ENCODE results near the gene KCNIP2. TPM values are rescaled to one million over a fixed set of nuclear protein-coding genes. Genes with fewer than 3 reads are reported as not detected.

KCNIP2 gene
- total RNA-seq, 1 donor from 2014 or later: 4.2 TPM

DNA sequence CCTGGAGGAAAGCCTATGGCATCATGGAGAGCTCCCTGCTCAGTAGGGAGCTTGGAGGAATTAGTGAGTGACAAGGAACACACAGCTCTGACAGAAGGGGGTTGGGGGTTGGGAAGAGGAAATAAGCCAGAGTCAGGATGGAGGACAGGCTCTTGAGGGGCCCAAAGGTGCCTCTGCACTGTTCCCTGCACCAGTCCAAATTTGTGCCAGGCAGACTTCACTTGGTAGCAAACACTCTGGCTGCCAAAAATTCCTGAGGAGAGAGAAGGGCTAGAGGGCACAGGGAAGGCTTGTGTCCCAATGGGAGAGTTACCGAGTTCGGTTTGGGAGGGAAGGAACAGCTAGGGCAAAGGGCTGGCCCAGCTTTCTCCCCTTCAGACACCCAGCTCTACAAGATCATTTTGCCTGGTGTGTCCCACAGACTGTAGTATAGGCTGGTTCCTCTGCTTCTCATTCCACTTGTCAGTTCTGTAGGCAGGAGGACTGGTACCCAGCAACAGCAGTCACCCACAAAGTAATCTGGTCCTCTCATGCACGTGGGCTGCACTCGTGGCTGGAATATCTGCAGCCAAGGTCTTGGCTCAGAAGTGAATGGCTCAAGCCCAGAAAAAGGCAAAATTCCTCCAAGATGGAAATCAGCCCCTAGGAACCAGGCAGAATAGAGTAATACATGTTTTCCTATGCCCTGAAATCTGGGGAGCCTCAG is 8.0 kb upstream of the KCNIP2 start:
- intact Hi-C loops (cut with micrococcal nuclease): no loop called here

DNA sequence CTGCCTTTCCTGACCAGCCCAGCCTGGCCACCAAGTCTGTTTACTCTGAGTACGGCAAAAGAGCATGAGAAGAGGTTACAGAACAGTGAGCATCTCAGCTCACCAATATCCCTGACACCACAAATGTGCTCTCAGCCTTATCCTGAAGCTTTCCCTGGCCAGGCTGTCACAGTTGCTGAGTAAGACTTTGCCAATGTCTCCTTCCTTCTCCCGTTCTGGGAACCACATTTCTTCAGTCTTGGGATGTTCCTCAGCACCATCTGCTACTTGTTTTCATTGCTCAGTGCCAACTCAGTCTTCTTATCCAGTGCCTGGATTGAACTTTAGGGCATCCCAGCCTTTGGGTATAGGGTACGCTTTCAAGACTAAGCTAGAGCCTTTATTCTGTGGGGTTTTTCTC is 7.1 kb upstream of the KCNIP2 start:
- intact Hi-C loops (cut with micrococcal nuclease): no loop called here

DNA sequence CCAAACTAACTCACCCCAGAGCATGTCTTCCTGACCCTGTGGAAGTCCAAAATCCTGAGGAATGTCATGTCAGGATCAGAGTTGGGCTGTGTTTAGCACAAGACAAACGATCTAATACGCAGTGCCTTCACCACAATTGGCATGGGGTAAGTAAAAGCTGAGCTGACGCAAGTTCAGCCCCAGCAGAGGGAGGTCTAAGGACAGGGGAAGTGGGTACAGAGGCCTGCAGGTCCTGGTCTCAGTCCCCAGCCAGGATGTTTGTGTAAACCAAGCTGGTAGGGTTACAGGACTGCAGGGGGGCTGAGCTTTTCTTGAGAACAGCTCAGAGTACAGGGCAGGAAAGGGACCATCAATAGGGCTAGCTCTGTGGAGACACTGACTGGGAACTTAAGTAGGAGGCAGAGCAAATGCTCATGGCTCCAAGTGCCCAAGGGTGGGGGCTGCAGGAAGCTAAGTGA is 5.3 kb upstream of the KCNIP2 start:
- intact Hi-C loops (cut with micrococcal nuclease): no loop called here

DNA sequence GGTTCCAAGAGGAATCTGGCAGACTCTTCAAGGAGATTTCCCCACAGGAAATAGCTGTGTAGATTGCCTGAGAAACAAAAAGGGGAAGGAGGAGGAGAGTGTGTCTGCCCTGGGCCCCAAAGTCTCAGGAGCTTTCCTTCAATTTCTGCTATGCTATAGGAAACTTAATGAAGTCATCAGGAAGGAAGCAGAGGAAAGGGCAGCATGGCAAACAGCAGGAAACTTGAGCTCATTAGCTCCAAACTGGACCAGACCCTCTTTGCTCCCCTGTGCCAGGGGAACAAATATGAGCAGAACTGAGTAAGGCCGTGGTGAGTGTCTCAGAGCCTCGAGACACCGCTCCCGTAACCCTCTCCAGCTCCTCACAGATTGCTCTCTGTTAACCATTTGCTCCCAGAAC is 4.8 kb upstream of the KCNIP2 start:
- intact Hi-C loops (cut with micrococcal nuclease): no loop called here

DNA sequence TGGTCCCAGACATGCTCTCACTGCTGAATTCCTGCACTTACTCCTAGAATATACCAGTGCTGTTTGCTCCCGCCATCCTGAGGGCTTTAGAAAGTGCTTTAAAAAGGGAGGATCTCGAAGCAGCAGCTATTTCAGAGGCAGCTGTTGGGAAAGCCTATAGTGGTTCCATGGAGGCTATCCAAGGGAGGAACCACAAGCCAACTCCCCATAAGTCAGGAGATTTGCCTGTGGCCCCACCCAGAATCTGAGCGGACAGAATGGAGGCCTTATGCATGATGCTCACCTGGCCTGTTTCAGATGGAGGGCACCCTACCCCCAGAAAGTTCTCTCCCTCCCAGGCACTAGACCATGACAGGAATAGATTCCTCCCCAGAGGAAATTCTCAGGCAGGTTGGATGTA is 2.3 kb upstream of the KCNIP2 start:
- intact Hi-C loops (cut with micrococcal nuclease): no loop called here

DNA sequence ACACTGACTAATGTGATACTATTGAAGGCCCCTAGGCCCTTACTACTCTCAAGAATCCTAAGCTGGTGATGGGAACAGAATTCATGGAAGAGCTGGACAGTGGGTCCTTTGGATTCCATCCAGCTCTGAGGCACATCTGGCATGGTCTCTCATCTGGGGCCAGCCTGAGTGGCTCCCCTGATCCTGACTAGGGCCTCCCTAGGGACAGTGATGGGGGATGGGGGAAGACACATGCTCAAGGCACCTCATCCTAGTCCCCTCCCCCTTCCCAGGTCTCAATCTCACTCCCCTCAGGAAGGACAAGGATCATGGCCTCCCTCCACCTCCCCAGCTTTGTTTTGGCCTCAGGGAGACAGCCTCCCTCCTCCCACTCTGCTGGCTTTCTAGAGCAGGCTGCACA is 1.8 kb downstream of the KCNIP2 start:
- intact Hi-C loops (cut with micrococcal nuclease): loop anchor here (2.0 kb wide), 1 partner anchor 47 kb away; no protein-coding TSS in a partner anchor

DNA sequence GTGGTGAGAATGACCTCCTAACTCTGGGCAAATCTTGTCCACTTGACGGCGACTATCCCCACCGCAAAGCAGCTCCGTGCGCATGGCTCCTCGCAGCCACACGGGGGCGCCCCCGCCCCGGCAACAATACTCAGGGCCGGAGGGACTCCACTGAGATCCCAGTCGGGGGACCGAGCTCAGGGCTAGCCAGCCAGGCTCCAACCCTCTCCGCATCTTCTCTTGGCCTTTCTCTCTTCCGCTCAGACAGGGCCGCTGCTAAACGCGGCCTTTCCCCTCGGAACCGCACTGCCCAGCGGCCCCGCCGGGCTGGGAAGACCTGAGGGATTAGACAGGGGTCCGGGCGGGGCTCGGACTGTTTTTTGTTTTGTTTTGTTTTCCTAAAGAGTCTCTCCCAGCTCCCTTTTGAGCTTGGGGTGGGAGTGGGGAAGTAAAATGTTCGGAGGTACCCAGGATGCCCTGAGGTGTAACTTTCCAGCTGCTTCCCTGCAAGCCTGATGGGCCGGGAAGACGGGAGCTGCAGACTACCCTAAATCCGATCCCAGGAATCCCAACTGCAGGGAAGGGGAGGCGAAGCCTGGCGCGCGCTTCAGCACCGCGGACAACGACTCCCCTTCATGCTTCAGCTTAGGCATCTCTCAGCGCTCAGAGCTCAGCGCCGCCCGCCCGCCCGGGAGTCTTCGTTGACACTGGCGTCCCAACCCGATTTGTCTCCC is 2.7 kb downstream of the KCNIP2 start:
- intact Hi-C loops (cut with micrococcal nuclease): loop anchor here (1.0 to 2.0 kb wide), 3 partner anchors 48 to 232 kb away; no protein-coding TSS in a partner anchor

DNA sequence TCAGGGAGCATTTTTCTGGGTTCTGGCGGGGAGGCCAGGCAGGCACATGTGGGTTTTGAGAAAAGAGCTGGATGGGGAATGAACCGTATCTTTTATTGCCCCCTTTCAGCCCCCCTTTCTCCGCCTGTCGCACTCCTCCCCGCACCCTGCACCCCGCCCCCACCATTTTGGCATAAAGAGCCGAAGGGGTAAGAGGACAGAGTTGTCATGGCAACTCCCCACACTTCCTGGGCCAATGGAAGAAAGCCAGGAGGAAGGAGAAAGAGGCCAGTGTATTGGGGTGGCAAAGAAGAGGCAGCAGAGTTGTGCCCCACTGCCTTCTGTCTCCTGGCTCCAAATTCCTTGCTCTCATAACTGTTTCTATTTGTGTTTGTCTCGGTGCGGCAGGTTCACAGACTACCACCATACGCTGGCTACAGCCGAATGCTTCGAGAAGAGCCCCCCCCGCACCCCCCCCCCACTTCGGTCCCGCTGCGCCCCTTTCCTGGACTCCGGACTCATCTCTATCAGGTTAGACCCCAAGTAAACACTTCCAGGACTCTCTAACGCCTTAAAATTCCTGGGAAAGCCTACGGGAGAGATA is 3.4 kb downstream of the KCNIP2 start:
- intact Hi-C loops (cut with micrococcal nuclease): loop anchor here (1.0 to 2.0 kb wide), 3 partner anchors 49 to 233 kb away; no protein-coding TSS in a partner anchor

DNA sequence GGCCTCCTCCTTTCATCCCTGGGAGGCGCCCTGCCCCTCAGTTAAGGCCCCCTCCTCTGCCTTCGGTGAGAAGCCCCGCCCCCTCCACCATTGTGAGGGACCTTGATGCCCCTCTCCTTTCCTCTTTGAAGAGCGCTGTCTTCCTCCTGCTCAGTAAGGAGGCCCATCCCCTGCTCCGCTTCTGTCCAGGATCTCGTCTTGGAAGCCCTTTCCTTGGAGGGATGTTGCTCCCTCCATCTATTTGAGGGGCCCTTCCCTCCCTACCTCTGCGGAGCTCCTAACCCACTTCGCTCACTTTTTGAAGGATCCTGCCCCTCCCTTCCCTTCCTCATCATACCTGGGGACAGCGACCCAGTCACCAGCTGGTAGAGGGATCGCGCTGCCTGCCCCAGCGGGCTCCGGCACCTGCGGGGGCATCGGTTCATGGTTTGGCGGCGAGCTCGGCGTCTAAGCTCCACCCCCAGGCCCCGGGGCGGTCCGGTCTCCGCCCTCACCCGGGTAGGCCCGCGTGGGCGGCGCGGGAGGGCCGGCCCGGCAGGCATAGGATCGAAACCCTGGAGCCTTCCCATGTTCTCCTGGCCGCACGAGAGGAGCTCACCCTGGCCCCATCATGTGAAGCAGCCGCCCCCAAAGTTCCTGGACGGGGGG is 4.1 kb downstream of the KCNIP2 start:
- intact Hi-C loops (cut with micrococcal nuclease): loop anchor here (1.0 to 10.0 kb wide), 4 partner anchors 49 to 555 kb away; partner anchors contain the start of gene NFKB2

DNA sequence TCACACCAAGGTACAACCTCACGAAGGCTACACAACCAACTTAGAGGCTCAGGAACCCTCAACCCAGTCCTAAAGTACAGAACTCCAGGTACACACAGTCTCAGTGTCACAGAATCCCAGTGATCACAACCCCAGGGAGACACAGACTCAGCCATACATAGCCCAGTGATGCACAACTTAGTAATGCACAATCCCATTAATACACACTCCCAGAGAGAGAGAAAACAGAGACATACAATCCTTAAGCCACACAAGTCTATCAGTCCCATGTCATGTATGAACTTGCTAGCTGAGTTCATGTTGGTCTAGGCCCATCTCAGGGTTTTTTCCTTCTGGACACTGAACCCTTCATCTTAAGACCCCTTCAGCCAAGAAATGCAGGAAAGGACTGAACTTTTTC is 4.6 kb downstream of the KCNIP2 start:
- intact Hi-C loops (cut with micrococcal nuclease): loop anchor here (10.0 kb wide), 1 partner anchor 556 kb away; the partner anchor contains the start of gene NFKB2

DNA sequence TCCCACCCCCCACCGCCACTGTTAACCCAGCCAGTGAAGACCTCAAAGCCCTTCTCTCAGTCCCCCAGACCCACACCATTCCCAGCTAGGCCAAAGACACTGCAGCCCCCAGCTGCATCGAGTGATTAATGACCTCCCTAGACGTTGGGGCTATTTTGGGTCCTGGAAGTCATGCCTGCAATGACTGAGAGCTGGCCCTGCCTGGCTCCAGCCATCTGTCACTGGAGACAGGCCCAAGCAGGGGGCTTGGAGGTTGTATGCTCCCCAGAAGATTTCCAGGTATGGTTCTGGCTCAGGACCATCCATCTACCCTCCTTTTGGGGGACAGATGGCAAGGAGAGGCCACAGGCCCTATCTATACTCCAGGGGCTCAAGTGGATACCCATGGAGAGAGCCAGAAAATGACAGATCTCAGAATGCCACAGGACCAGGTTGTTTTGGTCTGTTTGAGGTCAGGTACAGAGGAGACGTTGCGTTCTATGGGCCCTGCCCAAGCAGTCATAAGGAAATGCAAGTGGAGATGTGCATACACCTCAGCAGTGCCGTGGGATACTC is 5.1 kb downstream of the KCNIP2 start:
- intact Hi-C loops (cut with micrococcal nuclease): loop anchor here (10.0 kb wide), 1 partner anchor 556 kb away; the partner anchor contains the start of gene NFKB2

DNA sequence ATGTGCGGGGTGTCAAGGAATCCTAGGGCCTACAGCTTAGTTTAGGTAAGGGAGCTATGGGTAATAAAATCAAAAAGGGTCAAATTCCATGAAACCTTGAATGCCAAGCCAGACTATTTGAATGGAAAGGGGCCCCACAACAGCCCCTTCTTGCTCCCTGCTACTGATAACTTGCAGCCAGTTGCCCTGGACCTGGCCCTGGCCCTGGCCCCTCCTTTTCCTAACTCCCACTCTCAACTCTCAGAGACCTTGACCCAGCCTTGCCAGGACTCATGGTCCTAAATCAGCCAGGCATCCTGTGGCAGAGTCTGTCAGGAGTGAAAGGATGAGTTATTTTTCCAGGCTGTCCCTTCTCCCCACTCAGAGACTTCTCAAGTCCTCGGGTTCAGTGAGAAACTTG is 5.9 kb downstream of the KCNIP2 start:
- intact Hi-C loops (cut with micrococcal nuclease): loop anchor here (10.0 kb wide), 1 partner anchor 557 kb away; the partner anchor contains the start of gene NFKB2

DNA sequence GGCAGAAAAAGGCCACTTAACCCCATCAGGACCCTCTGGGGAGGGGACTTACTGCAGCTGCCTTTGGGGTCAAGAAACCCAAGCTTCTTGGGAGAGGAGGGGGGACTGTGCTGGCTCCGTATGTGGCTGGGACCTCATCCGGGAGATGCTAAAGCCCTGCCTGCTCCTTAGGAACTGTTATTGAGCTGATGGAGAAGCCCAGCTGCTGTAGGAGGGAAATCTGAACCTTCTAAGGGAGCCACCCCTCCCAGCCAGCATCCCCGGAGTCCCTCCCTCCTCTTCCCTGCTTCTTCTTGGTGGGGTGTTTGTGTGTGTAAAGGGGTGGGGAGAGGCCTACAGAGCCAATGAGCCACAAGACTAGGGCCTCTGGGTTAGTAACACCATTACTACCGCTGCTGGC is 8.2 kb downstream of the KCNIP2 start:
- intact Hi-C loops (cut with micrococcal nuclease): loop anchor here (10.0 kb wide), 1 partner anchor 559 kb away; the partner anchor contains the start of gene NFKB2

DNA sequence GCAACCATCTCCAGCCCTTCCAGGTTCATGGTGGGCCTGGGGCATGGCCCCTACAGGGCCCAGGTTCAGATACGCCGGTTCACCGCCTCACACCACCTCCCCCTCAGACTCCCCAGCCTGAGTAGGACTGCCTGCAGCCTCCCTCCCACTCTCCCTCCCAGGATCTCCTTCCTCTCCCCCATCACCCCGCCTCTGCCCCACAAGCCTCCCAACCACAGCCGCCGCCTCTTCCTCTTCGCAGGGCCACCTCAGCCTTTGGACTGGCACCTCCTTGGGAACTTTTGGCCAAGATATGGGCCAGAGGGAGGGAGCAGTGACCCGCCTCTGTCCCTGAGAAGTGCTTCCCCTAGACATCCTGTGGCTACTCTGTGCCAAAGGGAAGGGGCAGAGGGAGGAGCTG is 9.3 kb downstream of the KCNIP2 start:
- intact Hi-C loops (cut with micrococcal nuclease): loop anchor here (5.0 to 10.0 kb wide), 2 partner anchors 283 to 560 kb away; partner anchors contain the start of gene NFKB2

DNA sequence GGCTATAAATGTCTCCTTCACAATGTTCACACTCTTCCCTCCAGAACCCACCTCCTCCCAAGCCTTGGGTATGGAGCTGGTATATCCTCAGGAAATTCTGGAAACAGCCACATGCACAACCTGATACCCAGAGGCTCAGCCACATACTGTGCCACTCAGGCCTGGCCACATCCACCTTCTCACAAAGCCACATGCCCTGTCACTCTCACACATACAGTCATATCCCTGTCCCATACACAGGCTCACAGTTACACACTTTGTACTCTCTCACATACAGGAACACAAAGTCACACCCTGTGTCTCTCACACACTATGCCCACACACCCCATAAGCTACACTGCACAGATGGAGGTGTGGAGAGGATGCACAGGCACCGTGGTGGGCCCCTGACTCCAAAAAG is 10.1 kb downstream of the KCNIP2 start:
- intact Hi-C loops (cut with micrococcal nuclease): loop anchor here (5.0 to 10.0 kb wide), 2 partner anchors 284 to 561 kb away; partner anchors contain the start of gene NFKB2

DNA sequence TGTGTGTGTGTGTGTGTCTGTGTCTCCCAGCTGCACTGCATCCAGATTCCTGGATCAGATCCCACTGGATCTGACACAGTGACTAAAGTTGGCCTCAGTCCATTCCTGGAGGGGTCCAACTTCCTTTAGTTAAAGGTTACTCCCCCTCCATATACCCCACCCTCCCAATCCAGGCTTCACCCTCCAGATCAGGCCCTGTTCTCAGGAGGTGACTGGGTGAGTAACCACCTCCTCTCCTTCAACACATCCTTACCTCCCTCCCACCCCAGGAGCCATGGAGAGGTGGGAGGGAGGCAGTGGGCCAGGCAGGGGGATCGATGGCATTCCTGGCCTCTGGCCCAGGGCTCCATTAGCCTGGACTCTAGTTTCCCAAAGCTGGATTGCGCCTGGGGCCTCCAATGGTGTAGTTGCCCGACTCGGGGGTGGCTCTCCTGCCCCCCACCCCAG is 11.3 kb downstream of the KCNIP2 start:
- intact Hi-C loops (cut with micrococcal nuclease): loop anchor here (5.0 to 10.0 kb wide), 2 partner anchors 285 to 562 kb away; partner anchors contain the start of gene NFKB2

DNA sequence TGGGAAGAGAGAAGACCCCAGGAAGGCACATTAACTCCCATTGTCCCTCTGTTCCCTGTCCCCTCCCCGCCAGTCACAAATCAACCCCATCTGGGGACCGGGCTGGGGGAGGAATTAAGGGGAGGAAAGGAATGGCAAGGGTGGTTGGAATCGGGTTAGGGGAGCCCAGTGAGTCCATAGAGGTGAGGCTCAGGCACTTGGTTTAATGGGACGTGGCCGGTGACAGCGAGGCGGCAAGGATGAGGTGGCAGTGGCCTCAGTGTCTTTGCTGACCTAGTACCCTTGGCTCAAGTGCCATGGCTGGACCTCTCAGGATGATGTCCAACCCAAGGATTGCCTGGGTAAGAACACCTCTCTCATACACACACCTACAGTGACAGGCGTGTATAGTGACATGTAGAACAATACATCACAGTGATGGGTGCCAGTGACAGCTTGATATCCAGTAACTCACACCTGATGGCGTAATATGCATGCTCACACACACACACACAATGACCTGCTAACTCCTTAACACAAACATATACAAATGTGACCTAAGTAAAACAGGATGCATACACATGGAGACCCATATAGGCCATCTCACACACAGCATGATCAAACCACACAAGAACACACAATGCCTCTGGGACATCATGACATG is 12.3 kb downstream of the KCNIP2 start:
- intact Hi-C loops (cut with micrococcal nuclease): loop anchor here (2.0 to 10.0 kb wide), 3 partner anchors 286 to 672 kb away; partner anchors contain the start of genes ACTR1A, NFKB2 and SUFU

DNA sequence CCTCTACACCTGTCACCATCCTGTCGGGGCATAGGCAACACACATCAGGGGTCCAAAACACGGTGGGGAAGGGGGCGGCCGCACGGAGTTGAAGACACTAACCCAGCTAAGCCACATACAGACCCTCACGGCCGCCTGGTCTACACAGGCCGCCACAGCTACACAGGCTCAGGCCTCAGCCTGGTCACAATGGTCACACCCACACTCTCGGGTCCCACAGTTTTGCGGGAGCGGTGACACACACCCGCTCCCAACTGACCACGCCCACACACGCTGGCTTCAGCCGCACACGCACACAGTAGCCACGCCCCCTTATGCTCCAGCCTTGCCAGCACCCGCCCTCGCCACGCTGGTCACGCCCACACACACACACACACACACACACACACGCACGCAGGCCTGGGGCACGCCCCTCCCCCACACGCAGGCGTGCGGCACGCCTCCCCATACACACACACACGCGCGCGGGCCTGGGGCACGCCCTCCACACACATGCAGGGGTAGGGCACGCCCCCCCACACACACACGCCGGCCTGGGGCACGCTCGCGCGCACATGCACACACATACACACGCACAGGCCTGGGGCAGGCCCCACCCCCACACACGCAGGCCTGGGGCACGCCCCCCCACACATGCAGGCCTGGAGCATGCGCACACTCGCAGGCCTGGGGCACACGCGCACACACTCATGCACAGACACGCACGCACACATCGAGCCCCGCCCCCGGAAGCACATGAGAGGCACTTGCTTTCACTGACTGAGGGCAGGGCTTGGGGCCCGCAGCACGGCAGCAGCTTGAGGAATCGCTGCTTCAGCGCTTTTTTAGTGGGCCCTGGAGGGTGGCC is 13.1 kb downstream of the KCNIP2 start:
- intact Hi-C loops (cut with micrococcal nuclease): loop anchor here (1.0 to 10.0 kb wide), 4 partner anchors 12 to 672 kb away; partner anchors contain the start of genes ACTR1A, NFKB2, OGA and SUFU

All from T-helper 2 cell treated with Interferon-gamma antibody and Interleukin-4, amounts not matched to agents 100 ng/mL and 5 ng/mL, for 36 hours (primary cell).